ENCODE measurements around the gene NUFIP1. TPM values are rescaled to one million over a fixed set of nuclear protein-coding genes. Genes with fewer than 3 reads are reported as not detected.
A peak's percentile ranks its signal among the peaks of the same experiment; 100 is the strongest.
"Not testable (repeated sequence)": the region's sequence is repeated elsewhere in the genome, so short reads cannot be mapped to it uniquely, and the experiment has no call there.

Gene NUFIP1
- total and polyA plus RNA-seq, 2 donors (not counting 1 experiment from before 2014, with no cell fraction given) = 3.5 to 5.3 TPM

GRCh38 chr13:44952671-44953070 lies 36.6 kb downstream of the NUFIP1 start:
- Histone ChIP-seq H3K4me2 (ENCODE audit: extremely low read depth, insufficient read depth, low read length) (no peak overlapping the region), H3K27me3 (ENCODE audit: control insufficient read depth, insufficient read depth, low read length) (no peaks in the 10 kb centered on the region), H3K79me2 (ENCODE audit: control insufficient read depth, insufficient read depth, low read length) (no peaks in the 10 kb centered on the region), H3K4me1 (ENCODE audit: control insufficient read depth, extremely low read depth, insufficient read depth, low read length) (peaks cover 2% of the 10 kb centered on the region), H2AFZ (ENCODE audit: low read length) (no peak overlapping the region), H3K9me3 (ENCODE audit: control insufficient read depth, insufficient read depth, low read depth, low read length) (no peaks in the 10 kb centered on the region), H3K27ac (ENCODE audit: insufficient read depth, low read length) (no peak overlapping the region), H3K36me3 (ENCODE audit: control insufficient read depth, insufficient read depth, low read length) (no peaks in the 10 kb centered on the region), H4K20me1 (ENCODE audit: control insufficient read depth, extremely low read depth, insufficient read depth, low read length) (no peaks in the 10 kb centered on the region), H3K4me3 (replicated peaks in 1 of 4; ENCODE audit: control extremely low read depth in 1 of 4, insufficient read depth in 1 of 4, low read depth in 3 of 4, low read length in 4 of 4) (no peak overlapping the region), H3K9ac (ENCODE audit: insufficient read depth, low read length) (no peak overlapping the region)
- no peak for DNase-seq (ENCODE audit: low read depth in 2 of 2)
- TF ChIP-seq CTCF (conservative IDR thresholded peaks at IDR 0.05 in 1 of 2, IDR thresholded peaks at IDR 0.05 in 1 of 2; ENCODE audit: low read depth in 1 of 2, low read length in 2 of 2) = no peak
- no peak for TF ChIP-seq EZH2 (IDR thresholded peaks at IDR 0.05; ENCODE audit: low read length, missing control alignments)

GRCh38 chr13:44951184-44951583 lies 38.1 kb downstream of the NUFIP1 start:
- DNase-seq (ENCODE audit: low read depth in 2 of 2) = peak in 1 of 2 donors; percentile 66
- Histone ChIP-seq H3K27me3 (ENCODE audit: control insufficient read depth, insufficient read depth, low read length) (no peaks in the 10 kb centered on the region), H3K4me3 (replicated peaks in 1 of 4; ENCODE audit: control extremely low read depth in 1 of 4, insufficient read depth in 1 of 4, low read depth in 3 of 4, low read length in 4 of 4) (no peak overlapping the region), H3K36me3 (ENCODE audit: control insufficient read depth, insufficient read depth, low read length) (no peaks in the 10 kb centered on the region), H3K4me2 (ENCODE audit: extremely low read depth, insufficient read depth, low read length) (no peak overlapping the region), H3K9me3 (ENCODE audit: control insufficient read depth, insufficient read depth, low read depth, low read length) (no peaks in the 10 kb centered on the region), H4K20me1 (ENCODE audit: control insufficient read depth, extremely low read depth, insufficient read depth, low read length) (no peaks in the 10 kb centered on the region), H3K9ac (ENCODE audit: insufficient read depth, low read length) (no peak overlapping the region), H2AFZ (ENCODE audit: low read length) (no peak overlapping the region), H3K4me1 (ENCODE audit: control insufficient read depth, extremely low read depth, insufficient read depth, low read length) (peaks cover 2% of the 10 kb centered on the region), H3K27ac (ENCODE audit: insufficient read depth, low read length) (no peak overlapping the region), H3K79me2 (ENCODE audit: control insufficient read depth, insufficient read depth, low read length) (no peaks in the 10 kb centered on the region)
- no peak for TF ChIP-seq CTCF (conservative IDR thresholded peaks at IDR 0.05 in 1 of 2, IDR thresholded peaks at IDR 0.05 in 1 of 2; ENCODE audit: low read depth in 1 of 2, low read length in 2 of 2)
- no peak for TF ChIP-seq EZH2 (IDR thresholded peaks at IDR 0.05; ENCODE audit: low read length, missing control alignments)

GRCh38 chr13:44943411-44943810 lies 45.9 kb downstream of the NUFIP1 start:
- not testable (repeated sequence) for H4K20me1 ChIP-seq (ENCODE audit: control insufficient read depth, extremely low read depth, insufficient read depth, low read length); H3K27ac ChIP-seq (ENCODE audit: insufficient read depth, low read length); H3K4me2 ChIP-seq (ENCODE audit: extremely low read depth, insufficient read depth, low read length); H3K79me2 ChIP-seq (ENCODE audit: control insufficient read depth, insufficient read depth, low read length); H3K9me3 ChIP-seq (ENCODE audit: control insufficient read depth, insufficient read depth, low read depth, low read length); H3K4me1 ChIP-seq (ENCODE audit: control insufficient read depth, extremely low read depth, insufficient read depth, low read length); H3K36me3 ChIP-seq (ENCODE audit: control insufficient read depth, insufficient read depth, low read length); H3K27me3 ChIP-seq (ENCODE audit: control insufficient read depth, insufficient read depth, low read length); DNase-seq (ENCODE audit: low read depth in 2 of 2); H2AFZ ChIP-seq (ENCODE audit: low read length); H3K4me3 ChIP-seq (replicated peaks in 1 of 4; ENCODE audit: control extremely low read depth in 1 of 4, insufficient read depth in 1 of 4, low read depth in 3 of 4, low read length in 4 of 4); H3K9ac ChIP-seq (ENCODE audit: insufficient read depth, low read length)

All from fibroblast of lung (primary cell).